Measurements from ENCODE around the gene CTDP1.

DNA sequence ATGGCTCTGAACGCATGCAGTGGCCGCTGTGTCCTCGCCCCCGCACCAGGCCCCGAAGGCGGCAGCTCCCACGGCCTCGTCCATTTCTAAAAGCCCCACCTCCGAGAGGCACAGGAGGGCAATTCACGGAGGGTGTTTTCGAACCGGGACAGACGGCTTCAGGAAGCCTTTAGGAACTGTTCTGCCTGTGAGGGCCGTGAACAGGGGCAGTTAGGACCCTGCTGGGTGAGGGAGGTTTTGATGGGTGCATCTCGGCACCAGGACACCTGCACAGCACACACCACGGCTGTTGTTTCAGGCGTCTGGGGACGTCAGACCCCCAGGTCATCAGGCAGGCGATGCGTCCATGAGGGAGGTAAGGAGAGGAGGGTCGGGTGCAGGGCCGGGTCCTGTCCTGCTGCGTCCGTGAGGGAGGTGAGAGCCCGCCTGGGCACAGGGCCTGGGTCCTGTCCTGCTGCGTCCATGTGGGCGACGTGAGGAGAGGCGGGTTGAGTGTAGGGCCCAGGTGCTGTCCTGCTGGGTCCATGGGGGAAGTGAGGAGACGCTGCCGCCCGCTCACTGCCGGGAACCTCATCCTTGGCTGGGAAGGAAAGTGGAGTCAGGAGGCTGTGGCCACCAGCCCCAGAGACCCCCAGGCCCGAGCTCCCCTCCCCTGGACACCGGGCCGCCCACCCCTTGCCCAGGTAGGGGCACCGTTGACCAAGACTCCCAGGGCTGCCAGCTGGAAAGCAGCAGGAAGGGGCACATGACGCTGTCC lies 92.7 kb downstream of the CTDP1 start:
- TF ChIP-seq, protein P1, sequence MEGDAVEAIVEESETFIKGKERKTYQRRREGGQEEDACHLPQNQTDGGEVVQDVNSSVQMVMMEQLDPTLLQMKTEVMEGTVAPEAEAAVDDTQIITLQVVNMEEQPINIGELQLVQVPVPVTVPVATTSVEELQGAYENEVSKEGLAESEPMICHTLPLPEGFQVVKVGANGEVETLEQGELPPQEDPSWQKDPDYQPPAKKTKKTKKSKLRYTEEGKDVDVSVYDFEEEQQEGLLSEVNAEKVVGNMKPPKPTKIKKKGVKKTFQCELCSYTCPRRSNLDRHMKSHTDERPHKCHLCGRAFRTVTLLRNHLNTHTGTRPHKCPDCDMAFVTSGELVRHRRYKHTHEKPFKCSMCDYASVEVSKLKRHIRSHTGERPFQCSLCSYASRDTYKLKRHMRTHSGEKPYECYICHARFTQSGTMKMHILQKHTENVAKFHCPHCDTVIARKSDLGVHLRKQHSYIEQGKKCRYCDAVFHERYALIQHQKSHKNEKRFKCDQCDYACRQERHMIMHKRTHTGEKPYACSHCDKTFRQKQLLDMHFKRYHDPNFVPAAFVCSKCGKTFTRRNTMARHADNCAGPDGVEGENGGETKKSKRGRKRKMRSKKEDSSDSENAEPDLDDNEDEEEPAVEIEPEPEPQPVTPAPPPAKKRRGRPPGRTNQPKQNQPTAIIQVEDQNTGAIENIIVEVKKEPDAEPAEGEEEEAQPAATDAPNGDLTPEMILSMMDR (IDR thresholded peaks at IDR 0.05; ENCODE audit: low read depth, low read length, missing input control) = no peak
- no peak for TF ChIP-seq GABPA (IDR thresholded peaks at IDR 0.05 in 1 of 2, conservative IDR thresholded peaks at IDR 0.05 in 1 of 2)
- TF ChIP-seq, protein P2, sequence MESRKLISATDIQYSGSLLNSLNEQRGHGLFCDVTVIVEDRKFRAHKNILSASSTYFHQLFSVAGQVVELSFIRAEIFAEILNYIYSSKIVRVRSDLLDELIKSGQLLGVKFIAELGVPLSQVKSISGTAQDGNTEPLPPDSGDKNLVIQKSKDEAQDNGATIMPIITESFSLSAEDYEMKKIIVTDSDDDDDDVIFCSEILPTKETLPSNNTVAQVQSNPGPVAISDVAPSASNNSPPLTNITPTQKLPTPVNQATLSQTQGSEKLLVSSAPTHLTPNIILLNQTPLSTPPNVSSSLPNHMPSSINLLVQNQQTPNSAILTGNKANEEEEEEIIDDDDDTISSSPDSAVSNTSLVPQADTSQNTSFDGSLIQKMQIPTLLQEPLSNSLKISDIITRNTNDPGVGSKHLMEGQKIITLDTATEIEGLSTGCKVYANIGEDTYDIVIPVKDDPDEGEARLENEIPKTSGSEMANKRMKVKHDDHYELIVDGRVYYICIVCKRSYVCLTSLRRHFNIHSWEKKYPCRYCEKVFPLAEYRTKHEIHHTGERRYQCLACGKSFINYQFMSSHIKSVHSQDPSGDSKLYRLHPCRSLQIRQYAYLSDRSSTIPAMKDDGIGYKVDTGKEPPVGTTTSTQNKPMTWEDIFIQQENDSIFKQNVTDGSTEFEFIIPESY (IDR thresholded peaks at IDR 0.05) = no peak
- TF ChIP-seq RAD21 (IDR thresholded peaks at IDR 0.05) = no peak
- TF ChIP-seq TAF1 (conservative IDR thresholded peaks at IDR 0.05) = no peak
- no peak for TF ChIP-seq YY1 (IDR thresholded peaks at IDR 0.05)
- no peak for TF ChIP-seq HNF4A (conservative IDR thresholded peaks at IDR 0.05)
- TF ChIP-seq EGR1 (IDR thresholded peaks at IDR 0.05; ENCODE audit: low read depth in 2 of 2) = no peak
- no peak for TF ChIP-seq JUND (IDR thresholded peaks at IDR 0.05)
- TF ChIP-seq, protein P3, sequence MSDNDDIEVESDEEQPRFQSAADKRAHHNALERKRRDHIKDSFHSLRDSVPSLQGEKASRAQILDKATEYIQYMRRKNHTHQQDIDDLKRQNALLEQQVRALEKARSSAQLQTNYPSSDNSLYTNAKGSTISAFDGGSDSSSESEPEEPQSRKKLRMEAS (IDR thresholded peaks at IDR 0.05) = no peak
- TF ChIP-seq, protein P4, sequence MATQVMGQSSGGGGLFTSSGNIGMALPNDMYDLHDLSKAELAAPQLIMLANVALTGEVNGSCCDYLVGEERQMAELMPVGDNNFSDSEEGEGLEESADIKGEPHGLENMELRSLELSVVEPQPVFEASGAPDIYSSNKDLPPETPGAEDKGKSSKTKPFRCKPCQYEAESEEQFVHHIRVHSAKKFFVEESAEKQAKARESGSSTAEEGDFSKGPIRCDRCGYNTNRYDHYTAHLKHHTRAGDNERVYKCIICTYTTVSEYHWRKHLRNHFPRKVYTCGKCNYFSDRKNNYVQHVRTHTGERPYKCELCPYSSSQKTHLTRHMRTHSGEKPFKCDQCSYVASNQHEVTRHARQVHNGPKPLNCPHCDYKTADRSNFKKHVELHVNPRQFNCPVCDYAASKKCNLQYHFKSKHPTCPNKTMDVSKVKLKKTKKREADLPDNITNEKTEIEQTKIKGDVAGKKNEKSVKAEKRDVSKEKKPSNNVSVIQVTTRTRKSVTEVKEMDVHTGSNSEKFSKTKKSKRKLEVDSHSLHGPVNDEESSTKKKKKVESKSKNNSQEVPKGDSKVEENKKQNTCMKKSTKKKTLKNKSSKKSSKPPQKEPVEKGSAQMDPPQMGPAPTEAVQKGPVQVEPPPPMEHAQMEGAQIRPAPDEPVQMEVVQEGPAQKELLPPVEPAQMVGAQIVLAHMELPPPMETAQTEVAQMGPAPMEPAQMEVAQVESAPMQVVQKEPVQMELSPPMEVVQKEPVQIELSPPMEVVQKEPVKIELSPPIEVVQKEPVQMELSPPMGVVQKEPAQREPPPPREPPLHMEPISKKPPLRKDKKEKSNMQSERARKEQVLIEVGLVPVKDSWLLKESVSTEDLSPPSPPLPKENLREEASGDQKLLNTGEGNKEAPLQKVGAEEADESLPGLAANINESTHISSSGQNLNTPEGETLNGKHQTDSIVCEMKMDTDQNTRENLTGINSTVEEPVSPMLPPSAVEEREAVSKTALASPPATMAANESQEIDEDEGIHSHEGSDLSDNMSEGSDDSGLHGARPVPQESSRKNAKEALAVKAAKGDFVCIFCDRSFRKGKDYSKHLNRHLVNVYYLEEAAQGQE (IDR thresholded peaks at IDR 0.05) = no peak

Data from liver (tissue), 3 donors.